ENCODE measurements around the gene THPO. TPM values are rescaled to one million over a fixed set of nuclear protein-coding genes. Genes with fewer than 3 reads are reported as not detected.

Gene THPO
- total RNA-seq, 4 donors from 2014 or later = 0.36 to 1.3 (median 0.37) TPM; not detected in 1

GRCh38 chr3:184388936-184389230 lies 10.9 kb upstream of the THPO start:
- intact Hi-C loops (cut with DNase I; ENCODE audit: low total_unique reads) = no loop called here
- H3K4me3 ChIP-seq (ENCODE audit: low read depth, poor library complexity, severe bottlenecking) = no peak overlapping the region
- no peak for DNase-seq (ENCODE audit: low spot score in 2 of 2)
- TF ChIP-seq CTCF (IDR thresholded peaks at IDR 0.05) (no peak), POLR2A (IDR thresholded peaks at IDR 0.05) (no peak)
- WGBS, 2 donors = 83 to 91% methylated on average over 8 of the region's 8 CpGs

GRCh38 chr3:184388164-184388935 lies 10.3 kb upstream of the THPO start:
- DNase-seq (ENCODE audit: low spot score in 2 of 2) = no peak
- TF ChIP-seq POLR2A (IDR thresholded peaks at IDR 0.05) = no peak
- no peak for TF ChIP-seq CTCF (IDR thresholded peaks at IDR 0.05)
- intact Hi-C loops (cut with DNase I; ENCODE audit: low total_unique reads) = no loop called here
- no peak overlapping the region for H3K4me3 ChIP-seq (ENCODE audit: low read depth, poor library complexity, severe bottlenecking)
- WGBS, 2 donors = 75 to 77% methylated on average over 8 of the region's 8 CpGs

- H3K4me3 ChIP-seq (ENCODE audit: low read depth, poor library complexity, severe bottlenecking) = no peak overlapping the region
- TF ChIP-seq POLR2A (IDR thresholded peaks at IDR 0.05) = no peak
- no peak for TF ChIP-seq CTCF (IDR thresholded peaks at IDR 0.05)
- no peak for DNase-seq (ENCODE audit: low spot score in 2 of 2)
- 91 to 94% methylated on average over 12 of the region's 12 CpGs for WGBS, 2 donors
- intact Hi-C loops (cut with DNase I; ENCODE audit: low total_unique reads) = no loop called here
Measured at GRCh38 chr3:184387174-184387714, 9.2 kb upstream of the THPO start.

GRCh38 chr3:184386047-184386806 lies 8.2 kb upstream of the THPO start:
- 63 to 76% methylated on average over 13 to 18 of the region's 37 CpGs for WGBS, 2 donors
- no peak overlapping the region for H3K4me3 ChIP-seq (ENCODE audit: low read depth, poor library complexity, severe bottlenecking)
- intact Hi-C loops (cut with DNase I; ENCODE audit: low total_unique reads) = no loop called here
- no peak for TF ChIP-seq CTCF (IDR thresholded peaks at IDR 0.05)
- no peak for TF ChIP-seq POLR2A (IDR thresholded peaks at IDR 0.05)
- DNase-seq (ENCODE audit: low spot score in 2 of 2) = no peak

GRCh38 chr3:184384856-184385422 lies 6.9 kb upstream of the THPO start:
- DNase-seq (ENCODE audit: low spot score in 2 of 2) = no peak
- intact Hi-C loops (cut with DNase I; ENCODE audit: low total_unique reads) = no loop called here
- TF ChIP-seq POLR2A (IDR thresholded peaks at IDR 0.05) = no peak
- no peak for TF ChIP-seq CTCF (IDR thresholded peaks at IDR 0.05)
- no peak overlapping the region for H3K4me3 ChIP-seq (ENCODE audit: low read depth, poor library complexity, severe bottlenecking)
- WGBS, 2 donors = 95% methylated on average over 8 of the region's 8 CpGs

Measured in lower leg skin (tissue), 4 donors.